Smooth muscle cell (in vitro differentiated cells): Measurements from ENCODE around the gene VSTM1. TPM values are rescaled to one million over a fixed set of nuclear protein-coding genes. Genes with fewer than 3 reads are reported as not detected.

ENCODE experiments used
- DNase-seq: peaks from one replicate; lab custom pipeline; 2025; ENCODE audit not compliant: unreplicated experiment; lab: John Stamatoyannopoulos, UW
- H2AFZ ChIP-seq: fragments of 200-600 bp; sonication (generic); 2 replicates; pipeline ENCODE4 v1.6.0; 2016; ENCODE audit warnings: antibody characterized with exemption, low read depth, mild to moderate bottlenecking
- H3F3A ChIP-seq: fragments of 200-600 bp; sonication (generic); 2 replicates; pipeline ENCODE4 v1.6.0; 2017; ENCODE audit warnings: antibody characterized with exemption, low read depth
- H3K27ac ChIP-seq: fragments of 200-600 bp; sonication (generic); 2 replicates; pipeline ENCODE4 v1.5.1; 2016; ENCODE audit warnings: low read depth, mild to moderate bottlenecking
- H3K27me3 ChIP-seq: fragments of 200-600 bp; sonication (generic); 2 replicates; pipeline ENCODE4 v1.6.1; 2016; ENCODE audit warnings: low read depth, mild to moderate bottlenecking
- H3K36me3 ChIP-seq: fragments of 200-600 bp; sonication (generic); 2 replicates; pipeline ENCODE4 v1.5.1; 2016; ENCODE audit warnings: low read depth
- H3K4me1 ChIP-seq: fragments of 200-600 bp; sonication (generic); 2 replicates; pipeline ENCODE4 v1.5.1; 2016; ENCODE audit warnings: low read depth
- H3K4me2 ChIP-seq: fragments of 200-600 bp; sonication (generic); 2 replicates; pipeline ENCODE4 v1.6.0; 2016; ENCODE audit warnings: mild to moderate bottlenecking
- H3K4me3 ChIP-seq: fragments of 200-600 bp; sonication (generic); 2 replicates; pipeline ENCODE4 v1.5.1; 2016; ENCODE audit warnings: mild to moderate bottlenecking
- H3K79me2 ChIP-seq: fragments of 200-600 bp; sonication (generic); 2 replicates; pipeline ENCODE4 v1.6.0; 2016; ENCODE audit warnings: low read depth, mild to moderate bottlenecking
- H3K9ac ChIP-seq: fragments of 200-600 bp; sonication (generic); 2 replicates; pipeline ENCODE4 v1.6.0; 2016; ENCODE audit warnings: low read depth
- H3K9me3 ChIP-seq: fragments of 200-600 bp; sonication (generic); replicated peaks from 2 replicates; pipeline ENCODE4 v1.5.1; 2016; ENCODE audit warnings: low read depth
- H4K20me1 ChIP-seq: fragments of 200-600 bp; sonication (generic); 2 replicates; pipeline ENCODE4 v1.6.0; 2016; ENCODE audit warnings: low read depth
- CTCF ChIP-seq: fragments of 200-600 bp; sonication (generic); IDR thresholded peaks from 2 replicates; pipeline ENCODE4 v1.5.1; 2017; ENCODE audit warnings: borderline replicate concordance, mild to moderate bottlenecking, antibody characterized with exemption; ENCODE audit not compliant: insufficient read depth, poor library complexity, severe bottlenecking
- WGBS: methylation state at CpG from one replicate; pipeline ENCODE4 v1.1.7; 2016; ENCODE audit warnings: low lambda C conversion rate; 5-methylcytosine and 5-hydroxymethylcytosine counted together
- polyA plus RNA-seq: library from polyadenylated mRNA; unstranded; fragments of >200 nt; fragmentation: Nextera tagmentation; extraction: Ambion mirVana; gene quantifications from 2 replicates; pipeline ENCODE4 v1.2.1, GENCODE V29; 2016
- total RNA-seq: library from RNA; depleted of rRNA; stranded (reverse); fragments of >200 nt; gene quantifications from 2 replicates; pipeline ENCODE4 v1.2.3, GENCODE V29; 2014

VSTM1 gene
- total and polyA plus RNA-seq, 2 experiments from 2014 or later: not detected

- Histone ChIP-seq H3K79me2 (no peaks in the 10 kb centered on the region), H2AFZ (no peak overlapping the region), H3K4me3 (no peak overlapping the region), H3K4me2 (no peak overlapping the region), H3K4me1 (no peaks in the 10 kb centered on the region), H3K9me3 (no peaks in the 10 kb centered on the region), H4K20me1 (no peaks in the 10 kb centered on the region), H3F3A (no peaks in the 10 kb centered on the region), H3K27ac (no peak overlapping the region), H3K9ac (no peak overlapping the region), H3K36me3 (no peaks in the 10 kb centered on the region), H3K27me3 (no peaks in the 10 kb centered on the region)
- 96% methylated on average over 8 of the region's 8 CpGs for WGBS
- no peak for TF ChIP-seq CTCF
- DNase-seq: no peak
Measured at GRCh38 chr19:54013866-54014265, 49.8 kb downstream of the VSTM1 start.

DNA sequence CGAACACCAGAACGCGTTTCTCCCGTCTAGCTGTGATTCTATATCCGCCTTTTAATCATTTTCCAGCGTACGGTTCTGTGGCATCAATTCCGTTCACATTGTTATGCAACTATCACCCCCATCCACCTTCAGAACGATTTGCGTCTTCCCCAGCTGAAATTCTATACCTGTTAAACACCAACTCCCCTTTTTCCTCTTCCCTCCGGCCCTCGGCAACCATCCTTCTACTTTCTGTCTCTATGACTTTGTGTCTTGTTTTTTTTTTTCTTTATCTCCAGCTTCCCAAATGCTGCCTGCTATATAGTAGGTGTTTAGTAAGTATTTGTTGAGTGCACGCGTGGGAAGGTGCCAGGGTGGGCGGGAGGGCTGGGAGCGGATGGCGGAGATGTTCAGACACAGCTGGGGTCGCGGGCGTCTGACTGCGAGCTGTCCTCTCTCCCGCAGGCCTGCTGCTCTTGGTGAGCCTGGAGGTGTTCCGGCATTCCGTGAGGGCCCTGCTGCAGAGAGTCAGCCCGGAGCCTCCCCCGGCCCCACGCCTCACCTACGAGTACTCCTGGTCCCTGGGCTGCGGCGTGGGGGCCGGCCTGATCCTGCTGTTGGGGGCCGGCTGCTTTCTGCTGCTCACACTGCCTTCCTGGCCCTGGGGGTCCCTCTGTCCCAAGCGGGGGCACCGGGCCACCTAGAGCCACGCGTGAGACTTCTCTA, 52.0 kb downstream of the VSTM1 start:
- H4K20me1 ChIP-seq: no peaks in the 10 kb centered on the region
- H2AFZ ChIP-seq: no peak overlapping the region
- H3K9ac ChIP-seq: no peak overlapping the region
- no peaks in the 10 kb centered on the region for H3K79me2 ChIP-seq
- no peak overlapping the region for H3K4me2 ChIP-seq
- no peaks in the 10 kb centered on the region for H3F3A ChIP-seq
- H3K4me3 ChIP-seq: no peak overlapping the region
- no peaks in the 10 kb centered on the region for H3K27me3 ChIP-seq
- no peak overlapping the region for H3K27ac ChIP-seq
- H3K4me1 ChIP-seq: no peaks in the 10 kb centered on the region
- no peaks in the 10 kb centered on the region for H3K36me3 ChIP-seq
- 61% methylated on average over 30 of the region's 36 CpGs for WGBS
- DNase-seq: no peak
- H3K9me3 ChIP-seq: no peaks in the 10 kb centered on the region
- TF ChIP-seq CTCF: no peak

- no peak overlapping the region for H3K4me3 ChIP-seq
- H3K79me2 ChIP-seq: no peaks in the 10 kb centered on the region
- no peaks in the 10 kb centered on the region for H3K27me3 ChIP-seq
- no peaks in the 10 kb centered on the region for H4K20me1 ChIP-seq
- no peak overlapping the region for H3K27ac ChIP-seq
- H3K9me3 ChIP-seq: no peaks in the 10 kb centered on the region
- no peak overlapping the region for H3K4me2 ChIP-seq
- no peaks in the 10 kb centered on the region for H3K36me3 ChIP-seq
- no peak overlapping the region for H2AFZ ChIP-seq
- H3K9ac ChIP-seq: no peak overlapping the region
- H3F3A ChIP-seq: no peaks in the 10 kb centered on the region
- no peak for TF ChIP-seq CTCF
- H3K4me1 ChIP-seq: no peaks in the 10 kb centered on the region
- WGBS: 96% methylated on average over 6 of the region's 6 CpGs
- DNase-seq: no peak
Measured at GRCh38 chr19:54010474-54010873, 53.2 kb downstream of the VSTM1 start.

- Histone ChIP-seq H4K20me1 (no peaks in the 10 kb centered on the region), H2AFZ (no peak overlapping the region), H3K27me3 (no peaks in the 10 kb centered on the region), H3K4me2 (no peak overlapping the region), H3K9me3 (no peaks in the 10 kb centered on the region), H3K79me2 (no peaks in the 10 kb centered on the region), H3K4me1 (no peaks in the 10 kb centered on the region), H3K9ac (no peak overlapping the region), H3F3A (no peaks in the 10 kb centered on the region), H3K4me3 (no peak overlapping the region), H3K36me3 (no peaks in the 10 kb centered on the region), H3K27ac (no peak overlapping the region)
- no peak for TF ChIP-seq CTCF
- DNase-seq: no peak
- 93% methylated on average over 8 of the region's 8 CpGs for WGBS
Measured at GRCh38 chr19:54009440-54009839, 54.3 kb downstream of the VSTM1 start.
